Esophagus squamous epithelium (tissue), 4 donors: ENCODE results near the gene RSPH1.

ENCODE experiments used
- POLR2A ChIP-seq, 4 donors: fragments of 450-650 bp; IDR thresholded peaks; one replicate each; pipeline ENCODE4 v1.6.1; 2017; ENCODE audit warnings: antibody characterized with exemption in 4 of 4, mild to moderate bottlenecking in 4 of 4, moderate library complexity in 3 of 4
- TF ChIP-seq, protein P1 (sequence below), 6 experiments: fragments of 450-650 bp in 4 of 6; fragments of 200-600 bp in 2 of 6; sonication (generic) in 2 of 6; IDR thresholded peaks; one replicate each; pipeline ENCODE4 v1.5.1; 2016 to 2019; ENCODE audit warnings: antibody characterized with exemption in 6 of 6, mild to moderate bottlenecking in 4 of 6, moderate library complexity in 4 of 6

DNA sequence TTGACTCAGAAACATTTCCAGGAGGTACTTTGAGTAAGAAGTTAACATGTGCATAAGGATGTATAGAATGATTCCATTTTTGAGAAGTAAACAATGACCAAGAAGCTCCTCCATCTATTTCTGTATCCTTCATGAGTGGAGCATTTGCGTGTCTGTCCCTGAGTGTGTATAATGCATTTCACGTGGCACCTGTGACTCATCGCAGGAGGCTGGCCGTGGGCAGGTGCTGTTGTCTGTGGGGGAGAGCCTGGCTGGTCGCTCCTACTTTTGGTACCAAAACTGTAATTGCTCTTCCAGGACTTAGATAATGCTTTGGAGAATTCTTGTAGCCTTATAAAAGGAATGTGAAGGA, 34.1 kb upstream of the RSPH1 start:
- TF ChIP-seq, protein P1, sequence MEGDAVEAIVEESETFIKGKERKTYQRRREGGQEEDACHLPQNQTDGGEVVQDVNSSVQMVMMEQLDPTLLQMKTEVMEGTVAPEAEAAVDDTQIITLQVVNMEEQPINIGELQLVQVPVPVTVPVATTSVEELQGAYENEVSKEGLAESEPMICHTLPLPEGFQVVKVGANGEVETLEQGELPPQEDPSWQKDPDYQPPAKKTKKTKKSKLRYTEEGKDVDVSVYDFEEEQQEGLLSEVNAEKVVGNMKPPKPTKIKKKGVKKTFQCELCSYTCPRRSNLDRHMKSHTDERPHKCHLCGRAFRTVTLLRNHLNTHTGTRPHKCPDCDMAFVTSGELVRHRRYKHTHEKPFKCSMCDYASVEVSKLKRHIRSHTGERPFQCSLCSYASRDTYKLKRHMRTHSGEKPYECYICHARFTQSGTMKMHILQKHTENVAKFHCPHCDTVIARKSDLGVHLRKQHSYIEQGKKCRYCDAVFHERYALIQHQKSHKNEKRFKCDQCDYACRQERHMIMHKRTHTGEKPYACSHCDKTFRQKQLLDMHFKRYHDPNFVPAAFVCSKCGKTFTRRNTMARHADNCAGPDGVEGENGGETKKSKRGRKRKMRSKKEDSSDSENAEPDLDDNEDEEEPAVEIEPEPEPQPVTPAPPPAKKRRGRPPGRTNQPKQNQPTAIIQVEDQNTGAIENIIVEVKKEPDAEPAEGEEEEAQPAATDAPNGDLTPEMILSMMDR (IDR thresholded peaks at IDR 0.05) = no peak
- no peak for TF ChIP-seq POLR2A (IDR thresholded peaks at IDR 0.05)
